Stimulated activated CD4-positive, alpha-beta T cell treated with anti-CD3 and anti-CD28 coated beads, Interleukin-12 subunit alpha, Interleukin-12 subunit beta, amount 100 ng/mL, for 24 hours (primary cell): Measurements from ENCODE around the gene RCAN3.
A peak's percentile ranks its signal among the peaks of the same experiment; 100 is the strongest.
"Not testable (repeated sequence)": the region's sequence is repeated elsewhere in the genome, so short reads cannot be mapped to it uniquely, and the experiment has no call there.

Experiments used
- DNase-seq, 2 experiments: peaks; one replicate each; pipeline ENCODE4 v3.0.0-alpha.2; 2020; ENCODE audit warnings: low read depth in 2 of 2

Gene RCAN3

DNA sequence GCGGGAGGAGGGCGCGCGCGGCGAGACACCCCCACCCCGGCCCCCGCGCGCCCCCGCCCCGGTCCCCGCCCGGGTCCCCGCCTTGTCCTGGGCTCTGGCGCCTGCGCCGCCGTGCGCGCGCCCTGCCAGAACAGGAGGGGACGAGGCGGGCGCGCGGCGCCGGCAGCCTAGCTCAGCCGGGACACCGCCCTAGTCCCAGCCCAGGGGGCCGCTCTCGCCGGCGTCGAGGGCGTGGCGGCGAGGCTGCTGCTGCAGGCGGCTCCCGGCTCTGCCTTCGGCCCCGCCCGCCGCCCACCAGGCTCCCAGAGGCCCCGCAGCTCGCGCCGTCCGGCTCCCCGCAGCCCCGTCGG, at the start of gene RCAN3:
RCAN3 (plus strand) TSS at position 128 of the 350 bp plus-strand sequence. CDS start 11,537 bp downstream, outside the sequence.
- DNase-seq: peak; percentile 78 to 80

DNA sequence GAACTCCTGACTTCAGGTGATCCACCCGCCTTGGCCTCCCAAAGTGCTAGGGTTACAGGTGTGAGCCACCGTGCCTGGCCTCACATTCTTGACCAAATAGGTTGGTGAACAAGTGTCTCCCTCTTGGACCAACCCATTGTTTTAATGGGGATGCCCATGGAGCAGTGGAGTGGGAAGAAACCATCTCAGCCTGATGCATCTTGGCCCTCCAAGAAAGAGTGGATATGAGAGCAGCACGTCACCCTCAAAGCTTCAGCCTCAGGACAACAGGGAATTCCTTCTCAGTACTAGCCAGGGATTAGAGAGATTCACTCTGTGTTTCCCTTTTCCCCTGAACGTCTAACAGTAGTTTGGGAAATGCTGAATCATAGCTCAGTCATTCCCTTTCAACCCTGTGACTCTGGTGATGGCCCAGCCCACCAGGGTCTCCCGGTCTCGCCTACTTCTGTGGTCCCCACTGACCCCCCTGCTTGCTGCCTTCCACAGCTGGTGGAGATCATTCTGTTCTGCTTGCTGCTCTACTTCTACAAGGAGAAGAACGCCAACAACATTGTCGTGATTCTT, 49.6 kb upstream of the RCAN3 start:
- DNase-seq: no peak

DNA sequence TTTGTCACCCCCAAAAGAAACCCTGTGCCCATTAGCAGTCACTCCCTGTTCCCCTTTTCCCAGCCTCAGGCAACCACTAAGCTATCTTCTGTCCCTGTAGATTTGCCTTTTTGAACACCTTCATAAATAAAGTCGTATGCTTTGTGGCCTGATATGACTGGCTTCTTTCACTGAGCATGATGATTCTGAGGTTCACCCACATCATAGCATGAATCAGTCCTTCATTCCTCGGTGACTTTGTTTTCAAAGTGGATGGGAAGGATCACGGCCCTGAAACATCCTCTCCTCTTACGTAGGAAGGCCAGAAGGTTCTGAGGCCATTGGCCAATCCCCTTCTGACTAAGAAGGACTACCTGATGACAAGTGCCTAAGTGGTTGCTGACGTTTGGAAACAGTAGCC, 48.0 kb upstream of the RCAN3 start:
- no peak for DNase-seq

DNA sequence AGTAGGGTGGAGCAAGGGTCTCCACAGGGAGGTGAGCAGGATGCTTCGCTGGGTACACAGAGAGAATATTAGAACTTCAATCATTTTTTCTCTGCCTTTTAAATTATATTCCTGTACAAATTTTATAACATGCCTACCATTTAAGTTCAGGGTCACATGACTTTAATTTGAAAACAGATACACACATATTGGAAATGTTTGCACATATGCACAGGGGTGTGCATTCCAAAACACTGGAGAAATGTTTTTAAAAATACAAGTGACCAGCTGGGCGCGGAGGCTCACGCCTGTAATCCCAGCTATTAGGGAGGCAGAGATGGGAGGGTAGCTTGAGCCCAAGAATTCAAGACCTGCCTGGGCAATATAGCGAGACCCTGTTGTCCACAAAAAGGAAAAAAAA, 47.4 kb upstream of the RCAN3 start:
- no peak for DNase-seq

DNA sequence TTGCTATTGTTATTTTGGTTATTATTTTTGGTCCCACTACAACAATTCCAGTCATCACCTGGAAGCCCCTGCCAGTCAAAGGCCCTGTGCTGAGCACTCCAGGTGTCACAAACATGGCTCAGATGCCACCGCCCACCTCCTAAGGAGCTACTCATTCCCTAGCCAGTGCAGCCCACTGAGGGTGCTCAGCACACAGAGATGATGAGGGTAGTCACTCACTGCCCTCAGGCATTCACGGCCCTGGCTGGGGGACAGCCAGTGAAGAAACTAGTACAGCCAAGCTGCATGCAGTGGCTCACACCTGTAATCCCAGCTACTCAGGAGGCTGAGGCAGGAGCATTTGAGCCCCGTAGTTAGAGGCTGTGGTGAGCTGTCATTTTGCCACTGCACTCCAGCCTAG, 44.8 kb upstream of the RCAN3 start:
- DNase-seq: no peak

DNA sequence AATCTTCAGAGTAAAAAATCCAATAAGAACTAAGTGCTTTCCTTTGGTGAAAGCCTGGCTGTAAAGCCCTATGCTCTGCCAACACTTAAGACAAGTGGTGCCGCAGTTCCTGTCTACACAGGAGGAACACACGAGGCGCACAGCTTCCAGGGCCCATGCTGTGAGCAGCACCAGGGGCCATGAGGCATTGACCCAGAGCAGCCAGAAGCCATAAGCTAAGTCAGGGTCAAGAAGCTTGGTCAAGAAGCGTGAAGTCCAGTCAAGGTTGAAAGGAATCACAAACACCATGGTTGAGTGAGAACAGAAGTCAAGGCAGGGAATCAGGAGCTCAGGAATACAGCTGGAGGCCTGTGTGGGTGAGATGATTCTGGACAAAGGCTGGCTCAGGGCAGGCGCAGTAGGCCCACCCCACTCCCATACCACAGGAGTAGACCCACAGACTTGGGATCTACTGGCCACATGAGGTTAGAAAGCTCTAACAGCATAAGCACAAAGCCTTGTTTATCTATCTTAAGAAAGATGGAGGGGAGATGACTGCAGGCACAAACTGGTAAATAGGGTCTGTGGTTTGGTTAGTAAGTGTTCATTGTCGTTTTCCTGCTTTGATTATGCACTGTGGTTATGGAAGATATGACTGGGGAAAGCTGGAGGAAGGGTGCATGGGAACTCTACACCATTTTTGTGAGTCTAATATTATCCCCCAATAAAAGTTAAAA, 42.9 kb upstream of the RCAN3 start:
- DNase-seq: no peak

DNA sequence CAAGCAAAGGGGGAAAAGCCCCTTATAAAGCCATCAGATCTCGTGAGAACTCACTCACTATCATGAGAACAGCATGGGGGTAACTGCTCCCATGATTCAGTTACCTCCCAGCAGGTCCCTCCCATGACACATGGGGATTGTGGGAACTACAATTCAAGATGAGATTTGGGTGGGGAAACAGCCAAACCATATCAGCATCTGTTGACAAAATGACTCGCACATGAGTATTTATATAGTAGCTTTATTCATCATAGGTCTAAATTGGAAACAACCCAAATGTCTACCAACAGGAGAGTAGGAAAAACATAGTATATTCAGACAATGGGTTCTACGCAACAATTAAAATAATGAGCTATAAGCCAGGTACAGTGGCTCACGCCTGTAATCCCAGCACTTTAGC, 40.5 kb upstream of the RCAN3 start:
- DNase-seq: not testable (repeated sequence)

DNA sequence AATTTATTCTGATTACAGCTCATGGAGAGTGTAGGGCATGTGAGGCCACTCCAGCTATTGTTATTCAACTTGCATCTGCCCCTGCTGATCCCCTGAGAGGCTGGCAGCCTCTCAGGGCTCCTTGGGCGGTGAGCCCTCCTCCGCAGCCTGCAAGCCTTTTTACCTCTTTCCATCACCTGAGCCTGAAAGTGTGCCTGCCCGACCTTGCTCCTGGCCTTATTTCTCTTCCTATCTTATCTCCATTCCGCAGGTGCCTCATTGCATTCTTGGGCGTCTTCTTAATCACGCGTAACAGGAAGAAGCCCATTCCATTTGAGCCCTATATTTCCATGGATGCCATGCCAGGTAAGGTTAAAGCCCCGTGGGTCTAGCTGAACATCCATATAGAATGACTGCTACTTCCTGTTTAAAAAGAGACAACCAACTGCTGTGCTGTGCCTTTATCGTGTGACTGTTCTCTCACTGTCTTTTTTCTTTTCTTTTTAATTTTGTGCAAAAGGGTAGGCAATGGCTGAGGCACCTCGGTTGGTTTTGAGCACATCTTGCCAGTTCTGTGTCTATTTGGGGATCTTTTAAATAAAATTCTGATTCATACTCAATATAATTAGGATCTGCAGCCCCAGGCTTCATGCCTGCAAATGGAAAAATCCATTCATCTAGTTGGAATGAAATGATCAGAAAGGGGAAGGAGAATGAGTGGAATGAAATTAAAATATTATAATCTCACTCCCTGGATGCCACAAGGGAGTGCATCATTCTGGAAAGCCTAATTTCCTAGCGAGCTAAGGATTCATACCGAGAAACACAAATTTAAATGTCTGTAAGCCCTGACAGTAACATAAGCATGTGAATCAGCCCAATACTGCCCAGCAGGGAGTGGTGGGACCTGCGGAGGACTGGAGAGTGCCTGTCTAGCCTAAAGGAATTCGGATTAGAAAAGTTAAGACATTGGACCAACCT, 38.6 kb upstream of the RCAN3 start:
- no peak for DNase-seq

DNA sequence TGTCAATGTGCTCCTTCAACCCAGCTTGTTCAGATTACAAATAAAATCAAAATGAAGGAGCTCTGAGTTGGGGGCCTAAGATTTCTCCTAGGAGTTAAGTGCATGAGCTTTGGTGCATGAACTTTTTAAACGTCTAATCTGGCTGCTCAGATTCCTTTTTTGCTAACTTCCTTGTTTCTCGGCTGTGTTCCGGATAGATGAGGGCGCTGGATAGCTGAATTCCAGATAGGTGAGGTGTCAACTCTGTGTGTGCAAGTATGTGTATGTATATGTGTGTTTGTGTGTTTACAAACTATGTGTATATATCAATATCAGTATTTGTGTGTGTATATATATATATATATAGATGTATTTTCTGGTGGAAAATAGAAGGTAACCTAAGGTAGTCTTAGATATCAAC, 37.5 kb upstream of the RCAN3 start:
- no peak for DNase-seq

DNA sequence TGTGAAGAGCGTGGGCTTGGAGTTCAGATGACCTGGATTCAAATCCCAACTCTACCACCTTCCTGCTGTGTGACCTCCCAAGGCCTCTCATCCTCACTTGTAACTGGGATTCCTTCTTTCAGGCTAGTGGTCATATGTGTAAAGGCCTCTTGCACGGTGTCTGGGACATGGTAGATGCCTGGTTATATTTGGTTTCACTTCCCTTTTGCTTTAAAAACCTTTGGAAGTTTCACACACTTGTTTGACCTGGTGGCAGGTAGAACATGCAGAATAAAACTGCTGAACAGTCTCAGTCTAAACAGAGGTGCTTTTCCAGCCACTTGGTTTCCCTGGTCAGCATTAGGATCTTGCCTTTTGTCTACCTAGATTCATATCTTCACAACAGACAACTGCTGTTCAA, 37.0 kb upstream of the RCAN3 start:
- no peak for DNase-seq

DNA sequence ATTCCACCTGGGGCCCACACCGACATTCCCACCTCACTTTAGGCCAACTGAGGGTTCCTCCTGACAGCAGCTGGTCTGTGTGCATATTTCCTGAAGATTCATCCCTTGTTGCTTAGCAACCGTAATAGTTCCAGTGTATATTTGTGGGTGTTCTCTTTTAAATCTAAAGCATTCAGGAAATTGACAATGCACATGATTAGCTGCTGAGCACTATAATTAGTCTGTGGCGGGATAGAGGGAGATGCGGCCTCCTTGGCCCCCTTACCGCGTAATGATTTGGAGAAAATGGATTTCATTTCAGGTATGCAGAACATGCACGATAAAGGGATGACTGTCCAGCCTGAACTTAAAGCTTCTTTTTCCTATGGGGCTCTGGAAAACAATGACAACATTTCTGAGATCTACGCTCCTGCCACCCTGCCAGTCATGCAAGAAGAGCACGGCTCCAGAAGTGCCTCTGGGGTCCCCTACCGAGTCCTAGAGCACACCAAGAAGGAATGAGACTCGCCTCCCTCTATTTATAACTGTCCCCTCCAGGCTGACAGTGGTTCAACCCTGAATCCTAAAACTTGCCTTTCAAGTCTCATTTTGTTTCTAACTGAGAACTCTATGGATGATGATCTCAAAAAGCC, 33.8 kb upstream of the RCAN3 start:
- no peak for DNase-seq

DNA sequence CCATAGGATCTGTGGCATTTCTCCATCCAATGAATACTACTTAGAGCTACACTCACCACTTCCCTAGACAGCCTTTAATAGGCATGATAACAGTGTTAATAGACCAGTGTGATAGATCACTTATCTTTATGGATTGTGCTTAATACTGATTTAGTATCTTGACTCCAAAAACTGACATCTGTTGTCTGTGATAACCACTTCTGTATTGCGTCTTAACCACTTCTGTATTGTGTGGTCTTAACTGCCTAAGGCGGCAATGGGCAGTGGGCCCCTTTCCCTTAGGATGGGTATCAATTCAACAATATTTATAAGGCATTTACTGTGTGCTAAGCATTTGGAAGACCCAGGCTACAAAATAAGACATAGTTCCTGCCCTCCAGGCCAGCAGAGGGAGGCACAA, 32.0 kb upstream of the RCAN3 start:
- DNase-seq: no peak

DNA sequence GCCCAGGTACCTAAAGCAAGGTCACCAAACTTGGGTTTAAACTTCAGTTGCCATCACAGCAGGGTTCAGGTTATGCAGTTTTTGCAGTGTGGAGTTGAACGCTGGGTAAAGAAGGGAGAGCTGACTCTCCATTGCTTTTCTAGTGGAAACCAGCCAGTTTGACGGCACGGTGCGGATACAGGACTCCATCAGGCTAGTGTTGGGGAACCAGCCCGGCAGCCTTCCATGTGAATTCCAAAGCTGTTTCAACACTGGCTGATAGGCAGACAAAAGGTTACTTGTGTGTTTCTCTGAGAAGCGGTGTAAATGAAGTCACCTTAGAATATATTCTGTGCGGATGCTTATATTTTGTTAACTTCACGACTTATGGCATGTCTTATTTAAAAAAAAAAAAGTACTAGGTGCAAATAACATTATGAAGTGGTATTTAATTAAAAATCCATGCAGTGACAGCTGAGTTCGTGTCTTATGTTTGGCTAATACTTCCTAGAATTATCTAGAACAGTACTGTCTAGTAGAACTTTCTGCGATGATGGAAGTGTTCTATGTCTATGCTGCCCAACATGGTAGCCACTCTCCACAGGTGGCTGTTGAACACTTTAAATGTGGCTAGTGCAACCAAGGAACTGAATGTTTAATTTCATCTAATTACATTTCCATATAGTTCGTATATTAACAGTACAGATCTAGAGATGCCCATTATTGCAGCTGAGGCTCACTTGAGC, 29.9 kb upstream of the RCAN3 start:
- DNase-seq: no peak

DNA sequence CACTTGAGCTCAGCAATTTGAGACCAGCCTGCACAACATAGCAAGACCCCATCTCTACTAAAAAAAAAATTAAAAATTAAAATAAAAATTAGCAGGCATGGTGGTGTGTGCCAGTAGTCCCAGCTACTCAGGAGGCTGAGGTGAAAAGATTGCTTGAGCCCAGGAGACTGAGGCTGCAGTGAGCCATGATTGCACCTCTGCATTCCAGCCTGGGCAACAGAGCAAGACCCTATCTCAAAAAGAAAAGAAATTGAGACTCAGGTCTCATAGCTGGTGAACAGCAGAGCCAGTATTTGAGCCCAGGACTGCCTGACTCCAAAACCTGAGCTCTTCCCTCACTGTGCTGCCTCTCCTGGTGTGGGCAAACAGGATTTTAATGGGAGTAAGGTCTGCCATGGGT, 28.4 kb upstream of the RCAN3 start:
- no peak for DNase-seq

DNA sequence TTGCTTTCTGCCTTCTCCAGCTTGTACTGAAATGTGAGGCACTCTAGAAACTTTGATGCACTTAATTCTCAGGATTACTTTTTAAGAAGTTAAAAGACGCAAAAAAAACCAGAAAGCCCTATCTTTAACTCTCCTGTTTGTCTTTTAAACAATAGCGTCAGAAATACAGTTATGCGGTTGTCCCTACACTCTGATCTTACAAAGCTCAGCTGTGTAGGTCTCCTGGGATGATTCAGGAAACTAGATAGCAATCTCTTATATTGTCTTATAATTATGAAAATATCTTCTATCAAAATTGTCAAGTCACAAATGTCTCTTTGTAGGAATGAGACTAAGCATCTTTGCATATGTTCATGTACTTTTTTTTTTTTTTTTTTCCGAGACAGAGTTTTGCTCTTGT, 26.9 kb upstream of the RCAN3 start:
- DNase-seq: no peak

DNA sequence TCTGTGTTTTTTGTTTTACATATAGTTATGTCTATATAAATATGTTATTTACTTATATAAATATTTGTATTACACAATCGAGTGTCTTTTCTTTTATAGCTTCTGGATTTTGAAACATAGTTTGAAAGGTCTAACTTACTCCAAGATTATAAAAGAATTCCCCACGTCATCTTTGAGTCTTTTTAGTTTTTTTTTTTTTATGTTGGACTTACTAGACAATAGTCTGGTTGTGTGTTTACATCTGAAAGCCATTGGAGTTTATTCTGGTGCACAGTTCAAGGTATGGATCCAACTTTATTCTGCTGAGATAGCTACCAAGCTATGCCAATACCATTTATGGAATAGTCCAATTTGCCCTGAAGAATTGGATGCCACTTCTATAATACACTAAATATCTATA, 26.1 kb upstream of the RCAN3 start:
- DNase-seq: no peak

DNA sequence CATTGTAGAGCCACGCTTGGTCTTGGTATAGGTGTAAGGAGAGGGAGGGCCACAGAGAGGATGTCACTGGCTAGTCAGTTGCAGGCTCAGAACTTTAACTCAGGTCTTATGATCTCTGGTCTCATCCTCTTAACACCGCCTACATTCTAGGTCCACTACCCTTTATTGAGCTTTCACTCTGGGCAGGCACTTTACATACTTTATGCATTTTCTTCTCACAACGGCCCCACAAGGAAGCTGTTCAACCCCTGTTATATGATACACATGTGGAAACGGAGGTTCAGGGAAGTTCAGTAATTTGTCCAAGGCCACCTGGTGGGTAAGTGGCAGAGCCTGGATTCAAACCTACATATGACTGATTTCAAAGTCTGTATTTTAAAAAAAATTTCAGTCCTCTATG, 25.3 kb upstream of the RCAN3 start:
- no peak for DNase-seq

DNA sequence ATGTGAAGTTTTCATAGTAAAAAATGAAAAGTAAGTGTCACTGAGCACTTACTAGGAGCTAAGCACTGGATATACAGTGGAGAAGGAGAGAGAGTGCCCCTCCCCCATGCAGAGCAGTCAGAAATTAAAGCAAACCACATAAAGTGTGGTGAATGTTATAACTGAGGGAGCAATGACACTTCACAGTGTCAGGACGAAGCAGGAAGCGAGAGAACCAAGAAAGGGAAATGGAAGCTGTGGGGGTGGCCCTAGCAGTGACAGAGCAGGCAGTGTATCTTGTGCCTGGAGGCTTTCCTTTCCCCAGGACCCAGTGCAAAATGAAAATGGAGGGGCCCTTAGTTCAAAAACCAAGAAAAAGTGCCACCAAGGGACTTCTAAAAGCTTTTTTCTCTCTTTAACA, 21.5 kb upstream of the RCAN3 start:
- peak in 1 of 2 experiments; percentile 56 for DNase-seq

DNA sequence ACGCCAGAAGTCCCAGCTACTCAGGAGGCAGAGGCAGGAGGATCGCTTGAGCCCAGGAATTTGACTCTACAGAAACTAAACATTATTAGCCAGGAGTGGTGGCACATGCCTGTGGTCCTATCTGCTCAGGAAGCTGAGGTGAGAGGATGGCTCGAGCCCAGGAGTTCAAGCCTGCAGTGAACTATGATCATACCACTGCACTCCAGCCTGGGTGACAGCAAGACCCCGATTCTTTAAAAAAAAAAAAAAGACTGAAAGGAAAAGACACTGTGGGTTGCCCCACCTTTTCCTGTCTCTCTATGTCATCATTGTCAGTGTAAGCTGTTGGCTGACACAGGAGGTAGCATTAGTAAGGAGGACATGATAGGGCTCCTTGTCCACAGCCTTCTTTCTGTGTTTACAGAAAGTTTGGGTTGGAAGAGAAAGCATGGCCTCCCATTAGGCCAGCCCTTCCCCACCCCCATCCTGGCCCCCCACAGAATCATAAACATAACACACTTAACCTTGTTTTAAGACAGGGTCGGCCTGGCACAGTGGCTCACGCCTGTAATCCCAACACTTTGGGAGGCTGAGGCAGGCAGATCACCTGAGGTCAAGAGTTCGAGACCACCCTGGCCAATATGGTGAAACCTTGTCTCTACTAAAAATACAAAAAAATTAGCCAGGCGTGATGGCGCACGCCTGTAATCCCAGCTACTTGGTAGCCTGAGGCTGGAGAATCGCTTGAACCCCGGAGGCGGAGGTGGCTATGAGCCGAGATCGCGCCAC, 20.6 kb upstream of the RCAN3 start:
- no peak for DNase-seq

DNA sequence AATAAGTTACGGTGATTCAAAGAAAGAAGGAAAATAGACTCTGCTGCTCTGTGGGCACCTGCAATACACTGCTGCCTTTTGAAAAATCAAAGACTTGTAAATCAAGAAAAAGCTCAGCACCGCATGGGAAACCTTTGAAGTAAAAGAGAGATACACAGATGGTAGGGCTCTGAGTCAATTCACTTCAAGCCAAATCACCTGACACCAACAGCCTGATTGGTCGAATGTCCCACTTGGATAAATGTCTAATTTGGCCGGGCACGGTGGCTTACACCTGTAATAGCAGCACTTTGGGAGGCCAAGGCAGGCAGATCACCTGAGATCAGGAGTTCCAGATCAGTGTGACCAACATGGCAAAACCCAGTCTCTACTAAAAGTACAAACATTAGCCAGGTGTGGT, 19.2 kb upstream of the RCAN3 start:
- DNase-seq: no peak

DNA sequence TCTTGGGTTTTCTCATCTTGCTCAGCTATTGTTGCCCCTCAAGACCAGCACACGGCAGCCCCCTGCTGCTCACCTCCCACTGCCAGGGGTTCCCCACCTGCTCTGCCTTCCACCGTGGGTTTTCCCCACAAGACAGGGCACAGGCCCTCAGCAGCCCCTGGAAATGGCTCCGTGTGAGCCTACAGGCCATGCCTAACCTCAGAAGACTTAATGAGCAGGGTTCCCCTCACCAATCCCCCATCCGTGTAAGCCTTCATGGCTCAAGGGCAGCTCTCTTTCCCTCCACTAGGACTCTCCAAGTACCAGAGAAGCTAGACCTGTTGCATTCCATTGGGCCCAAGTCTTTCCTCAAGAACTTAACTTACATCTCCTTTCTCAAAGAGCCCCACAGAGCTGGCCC, 18.4 kb upstream of the RCAN3 start:
- no peak for DNase-seq
